ENCODE measurements around the gene WIF1. TPM values are rescaled to one million over a fixed set of nuclear protein-coding genes. Genes with fewer than 3 reads are reported as not detected.

Gene WIF1
- polyA plus RNA-seq, 3 donors = not detected

DNA sequence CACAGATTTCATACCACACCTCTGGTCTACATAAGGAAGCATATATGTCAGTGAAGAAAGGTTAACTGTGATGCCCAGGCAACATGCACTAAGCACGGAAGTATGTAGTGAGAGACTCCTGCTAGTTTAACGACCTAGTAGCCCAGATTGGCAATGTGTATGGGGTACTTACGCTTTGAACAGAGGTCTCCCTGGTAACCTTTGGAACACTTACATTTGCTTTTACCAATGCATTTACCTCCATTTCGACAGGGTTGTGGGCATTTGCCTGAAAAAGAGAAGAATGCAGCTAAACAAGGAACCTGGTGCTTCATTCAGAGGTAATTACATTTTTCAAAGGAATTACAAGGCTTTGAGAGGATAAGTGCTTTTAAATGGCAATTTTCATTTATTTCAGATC, 65.2 kb downstream of the WIF1 start:
- Mint-ChIP-seq H3K4me3 (no peak overlapping the region), H3K27ac (no peak overlapping the region), H3K27me3 (ENCODE audit: low read depth in 3 of 3) (peaks cover 6 to 9% (median 8%) of the 10 kb centered on the region in 3 donors), H3K9me3 (peaks cover 0 to 4% (median 0%) of the 10 kb centered on the region in 7 donors), H3K4me1 (no peaks in the 10 kb centered on the region), H3K36me3 (no peaks in the 10 kb centered on the region)
- Histone ChIP-seq H3K4me2 (replicated peaks; ENCODE audit: extremely low read depth, low read length, poor library complexity, severe bottlenecking) (no peak overlapping the region), H3K36me3 (replicated peaks in 1 of 2; ENCODE audit: control insufficient read depth in 1 of 2, insufficient read depth in 2 of 2, low read length in 2 of 2) (no peaks in the 10 kb centered on the region), H3K27me3 (ENCODE audit: control insufficient read depth in 2 of 2, insufficient read depth in 2 of 2, low read length in 2 of 2) (no peaks in the 10 kb centered on the region), H3K79me2 (ENCODE audit: insufficient read depth, low read length) (no peaks in the 10 kb centered on the region), H3K9me3 (replicated peaks in 1 of 2; ENCODE audit: control insufficient read depth in 1 of 2, insufficient read depth in 1 of 2, low read length in 2 of 2) (no peaks in the 10 kb centered on the region), H4K20me1 (ENCODE audit: insufficient read depth, low read length) (no peaks in the 10 kb centered on the region), H3K4me1 (ENCODE audit: control insufficient read depth in 1 of 2, insufficient read depth in 2 of 2, low read length in 2 of 2) (no peaks in the 10 kb centered on the region), H3K4me3 (replicated peaks in 1 of 3; ENCODE audit: low read depth in 2 of 3, low read length in 3 of 3) (no peak overlapping the region), H2AFZ (ENCODE audit: insufficient read depth, low read depth, low read length, poor library complexity, severe bottlenecking) (no peak overlapping the region), H3K9ac (ENCODE audit: insufficient read depth, low read length, poor library complexity, severe bottlenecking) (no peak overlapping the region), H3K27ac (ENCODE audit: low read depth in 1 of 2, low read length in 2 of 2) (no peak overlapping the region)
- WGBS (ENCODE audit: insufficient coverage) = no CpG with 5 or more reads among the region's 4 CpGs
- DNase-seq = no peak
- intact Hi-C loops (cut with micrococcal nuclease) = no loop called here
- TF ChIP-seq, protein P1, sequence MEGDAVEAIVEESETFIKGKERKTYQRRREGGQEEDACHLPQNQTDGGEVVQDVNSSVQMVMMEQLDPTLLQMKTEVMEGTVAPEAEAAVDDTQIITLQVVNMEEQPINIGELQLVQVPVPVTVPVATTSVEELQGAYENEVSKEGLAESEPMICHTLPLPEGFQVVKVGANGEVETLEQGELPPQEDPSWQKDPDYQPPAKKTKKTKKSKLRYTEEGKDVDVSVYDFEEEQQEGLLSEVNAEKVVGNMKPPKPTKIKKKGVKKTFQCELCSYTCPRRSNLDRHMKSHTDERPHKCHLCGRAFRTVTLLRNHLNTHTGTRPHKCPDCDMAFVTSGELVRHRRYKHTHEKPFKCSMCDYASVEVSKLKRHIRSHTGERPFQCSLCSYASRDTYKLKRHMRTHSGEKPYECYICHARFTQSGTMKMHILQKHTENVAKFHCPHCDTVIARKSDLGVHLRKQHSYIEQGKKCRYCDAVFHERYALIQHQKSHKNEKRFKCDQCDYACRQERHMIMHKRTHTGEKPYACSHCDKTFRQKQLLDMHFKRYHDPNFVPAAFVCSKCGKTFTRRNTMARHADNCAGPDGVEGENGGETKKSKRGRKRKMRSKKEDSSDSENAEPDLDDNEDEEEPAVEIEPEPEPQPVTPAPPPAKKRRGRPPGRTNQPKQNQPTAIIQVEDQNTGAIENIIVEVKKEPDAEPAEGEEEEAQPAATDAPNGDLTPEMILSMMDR (IDR thresholded peaks at IDR 0.05) = no peak

DNA sequence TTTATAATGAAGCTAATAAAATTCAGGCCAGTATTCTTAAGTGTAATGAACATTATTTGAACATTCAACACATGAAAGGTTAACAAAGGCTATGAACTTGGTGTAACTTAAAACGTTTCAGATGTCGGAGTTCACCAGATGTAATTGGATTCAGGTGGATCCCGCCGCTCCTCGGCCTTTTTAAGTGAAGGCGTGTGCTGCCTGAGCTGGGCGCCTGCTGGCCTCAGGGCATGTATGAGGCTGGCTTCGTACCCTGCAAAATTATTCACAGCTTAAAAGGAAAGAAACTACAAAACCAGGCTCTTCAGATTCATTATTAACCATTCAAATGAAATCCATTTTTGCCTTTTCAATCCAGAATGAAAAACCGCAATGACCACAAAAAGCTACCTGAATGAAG, 69.9 kb downstream of the WIF1 start:
- Mint-ChIP-seq H3K27ac (no peak overlapping the region), H3K27me3 (ENCODE audit: low read depth in 3 of 3) (peaks cover 6 to 12% (median 9%) of the 10 kb centered on the region in 3 donors)

More for the DNA sequence above, 69.9 kb downstream of the WIF1 start:
- Mint-ChIP-seq H3K4me3 (no peak overlapping the region), H3K36me3 (no peaks in the 10 kb centered on the region), H3K4me1 (no peaks in the 10 kb centered on the region), H3K9me3 (no peaks in the 10 kb centered on the region)
- Histone ChIP-seq H2AFZ (ENCODE audit: insufficient read depth, low read depth, low read length, poor library complexity, severe bottlenecking) (no peak overlapping the region), H3K4me2 (replicated peaks; ENCODE audit: extremely low read depth, low read length, poor library complexity, severe bottlenecking) (no peak overlapping the region), H3K79me2 (ENCODE audit: insufficient read depth, low read length) (no peaks in the 10 kb centered on the region), H3K27me3 (ENCODE audit: control insufficient read depth in 2 of 2, insufficient read depth in 2 of 2, low read length in 2 of 2) (peaks cover 0 to 2% of the 10 kb centered on the region in 2 donors), H3K9ac (ENCODE audit: insufficient read depth, low read length, poor library complexity, severe bottlenecking) (no peak overlapping the region), H3K9me3 (replicated peaks in 1 of 2; ENCODE audit: control insufficient read depth in 1 of 2, insufficient read depth in 1 of 2, low read length in 2 of 2) (no peaks in the 10 kb centered on the region), H3K4me1 (ENCODE audit: control insufficient read depth in 1 of 2, insufficient read depth in 2 of 2, low read length in 2 of 2) (no peaks in the 10 kb centered on the region), H4K20me1 (ENCODE audit: insufficient read depth, low read length) (no peaks in the 10 kb centered on the region), H3K27ac (ENCODE audit: low read depth in 1 of 2, low read length in 2 of 2) (no peak overlapping the region), H3K4me3 (replicated peaks in 1 of 3; ENCODE audit: low read depth in 2 of 3, low read length in 3 of 3) (no peak overlapping the region), H3K36me3 (replicated peaks in 1 of 2; ENCODE audit: control insufficient read depth in 1 of 2, insufficient read depth in 2 of 2, low read length in 2 of 2) (no peaks in the 10 kb centered on the region)
- 94% methylated on average over 9 of the region's 9 CpGs for WGBS (ENCODE audit: insufficient coverage)
- no peak for DNase-seq
- TF ChIP-seq, protein P1 (IDR thresholded peaks at IDR 0.05) = no peak
- intact Hi-C loops (cut with micrococcal nuclease) = no loop called here
